HepG2 (cell line): ENCODE data around the gene CDH22. TPM values are rescaled to one million over a fixed set of nuclear protein-coding genes. Genes with fewer than 3 reads are reported as not detected.

Experiments
- ATAC-seq: fragments of 200-7000 bp; cut with Tn5 transposase; 3 replicates; pipeline ENCODE4 v1.9.1; 2020; ENCODE audit warnings: mild to moderate bottlenecking, moderate library complexity
- BruUV-seq: library from RNA; stranded (reverse); fragments of 400-500 nt; replicated peaks from 2 replicates; lab custom pipeline; 2021; lab: Mats Ljungman, UMichigan
- CTCF ChIA-PET: fragments of 300-600 bp; formaldehyde crosslinking; extraction: SDS; loops from one replicate; lab custom pipeline; 2021; ENCODE audit warnings: low total read pairs, inconsistent platforms, low intra/inter-chr PET ratio; lab: Yijun Ruan, JAX
- POLR2A ChIA-PET: fragments of 350-600 bp; sonication (Branson Sonifier 250); formaldehyde crosslinking; loops from one replicate; lab custom pipeline; 2020; ENCODE audit warnings: antibody characterized with exemption, inconsistent platforms; lab: Yijun Ruan, JAX
- DNase-seq: peaks from one replicate; pipeline ENCODE4 v3.0.0-alpha.2; 2015; ENCODE audit warnings: low spot score
- FAIRE-seq: peaks from 3 replicates; lab custom pipeline; 2011; peaks lifted over from hg19 to GRCh38; lab: Jason Lieb, UNC
- H2AFZ ChIP-seq: one replicate; pipeline ENCODE4 v1.6.1; 2011; ENCODE audit warnings: low read length, inconsistent platforms
- H3K27ac ChIP-seq: fragments of 300-600 bp; 3 replicates; pipeline ENCODE4 v1.8.0; 2011; ENCODE audit warnings: mixed run types, mild to moderate bottlenecking, mixed read lengths, low read length, inconsistent platforms; ENCODE audit not compliant: insufficient read depth; ENCODE audit errors: extremely low read length
- H3K27me3 ChIP-seq, 2 experiments: fragments of 200-600 bp in 1 of 2; 2 replicates in 1 of 2; 3 replicates in 1 of 2; pipeline versions ENCODE4 v1.6.0 to v1.8.0; 2011; ENCODE audit warnings: low read length in 2 of 2, mild to moderate bottlenecking in 2 of 2, moderate library complexity in 2 of 2, inconsistent platforms in 1 of 2; ENCODE audit not compliant: insufficient read depth in 2 of 2, control insufficient read depth in 1 of 2
- H3K36me3 ChIP-seq, 2 experiments: fragments of 200-600 bp in 1 of 2; replicated peaks in 1 of 2; 2 replicates in 1 of 2; 3 replicates in 1 of 2; pipeline versions ENCODE4 v1.5.1 to v1.8.0; 2011; ENCODE audit warnings: low read length in 2 of 2, inconsistent platforms in 1 of 2; ENCODE audit not compliant: insufficient read depth in 2 of 2, control insufficient read depth in 1 of 2
- H3K4me1 ChIP-seq: 2 replicates; pipeline ENCODE4 v1.5.1; 2012; ENCODE audit warnings: low read length, inconsistent platforms; ENCODE audit not compliant: insufficient read depth
- H3K4me2 ChIP-seq: 2 replicates; pipeline ENCODE4 v1.6.0; 2011; ENCODE audit warnings: low read depth, low read length, inconsistent platforms
- H3K4me3 ChIP-seq, 3 experiments: fragments of 200-600 bp in 1 of 3; sonication (generic), shearing (Covaris generic) in 1 of 3; replicated peaks in 1 of 3; 2 replicates each; pipeline ENCODE4 v1.5.1; 2011 to 2016; ENCODE audit warnings: low read length in 3 of 3, inconsistent platforms in 2 of 3, low read depth in 2 of 3, mild to moderate bottlenecking in 2 of 3, control low read depth in 1 of 3, mixed read lengths in 1 of 3; ENCODE audit not compliant: insufficient read depth in 1 of 3
- H3K79me2 ChIP-seq: one replicate; pipeline ENCODE4 v1.6.1; 2011; ENCODE audit warnings: low read length, inconsistent platforms; ENCODE audit not compliant: insufficient read depth
- H3K9ac ChIP-seq: 2 replicates; pipeline ENCODE4 v1.6.0; 2011; ENCODE audit warnings: mild to moderate bottlenecking, low read depth, low read length, inconsistent platforms; ENCODE audit not compliant: insufficient read depth
- H3K9me3 ChIP-seq: 2 replicates; pipeline ENCODE4 v1.5.1; 2012; ENCODE audit warnings: mild to moderate bottlenecking, low read length
- H4K20me1 ChIP-seq: 2 replicates; pipeline ENCODE4 v1.6.0; 2011; ENCODE audit warnings: inconsistent platforms, mild to moderate bottlenecking, low read length, moderate library complexity; ENCODE audit not compliant: insufficient read depth
- ASH2L ChIP-seq: fragments of 300-600, 200-600 bp; sonication (generic); IDR thresholded peaks from 2 replicates; pipeline ENCODE4 v1.7.0; 2017; ENCODE audit warnings: low read depth, mild to moderate bottlenecking, moderate library complexity, mixed read lengths, low read length; ENCODE audit not compliant: insufficient read length
- IRX3 ChIP-seq: sonication (generic); formaldehyde crosslinking; IDR thresholded peaks from 2 replicates; pipeline ENCODE4 v1.8.1; 2023; ENCODE audit warnings: mild to moderate bottlenecking, low read depth, missing genetic modification reagents, borderline replicate concordance
- NFIB ChIP-seq: sonication (generic); formaldehyde crosslinking; IDR thresholded peaks from 2 replicates; pipeline ENCODE4 v1.9.0; 2021; ENCODE audit warnings: missing genetic modification reagents, mild to moderate bottlenecking, borderline replicate concordance
- PPARG ChIP-seq: conservative IDR thresholded peaks from 2 replicates; pipeline ENCODE4 v1.6.1; 2016; ENCODE audit warnings: missing biosample characterization, missing genetic modification reagents
- TCF7L2 ChIP-seq: IDR thresholded peaks from 2 replicates; pipeline ENCODE4 v1.6.1; 2011; ENCODE audit warnings: mild to moderate bottlenecking, low read depth, low read length, moderate library complexity
- ZNF441 ChIP-seq: sonication (generic); formaldehyde crosslinking; IDR thresholded peaks from 2 replicates; pipeline ENCODE4 v1.7.0; 2021; ENCODE audit warnings: missing genetic modification reagents, borderline replicate concordance
- WGBS: methylation state at CpG from one replicate; pipeline ENCODE4 v1.1.6; 2017; ENCODE audit warnings: low lambda C conversion rate; 5-methylcytosine and 5-hydroxymethylcytosine counted together
- in situ Hi-C: cut with HindIII; loops from 2 replicates; pipeline ENCODE4 v1.10.0; 2017; ENCODE audit warnings: low pct_unique_long_range_greater_than_20kb; ENCODE audit not compliant: extremely low pct_ligation_motif_present
- intact Hi-C: fragments of 100-400 bp; cut with micrococcal nuclease; formaldehyde crosslinking; loops from one replicate; pipeline ENCODE4 v1.10.0; 2022; ENCODE audit not compliant: unreplicated experiment
- polyA plus RNA-seq, 8 experiments: library from polyadenylated mRNA; depleted of rRNA in 3 of 8; stranded (reverse) in 7 of 8; unstranded in 1 of 8; fragments of >200 nt; fragmentation: Illumina TruSeq in 4 of 8; extraction: Trizol in 4 of 8; gene quantifications; 2 replicates each; pipeline versions ENCODE4 v1.2.1 to v1.2.3, GENCODE V29; 2011 to 2016; ENCODE audit warnings: low read depth in 4 of 8, missing spikeins in 1 of 8, mixed read lengths in 1 of 8; ENCODE audit not compliant: insufficient read depth in 1 of 8
- total RNA-seq, 5 experiments: library from RNA; depleted of rRNA; stranded (reverse); fragments of >200 nt; fragmentation: Illumina TruSeq; extraction: Trizol; gene quantifications; 2 replicates each; pipeline ENCODE4 v1.2.3, GENCODE V29; 2016; ENCODE audit warnings: low read depth in 1 of 5
- TF ChIP-seq, protein P1 (sequence below): sonication (generic); formaldehyde crosslinking; IDR thresholded peaks from 2 replicates; pipeline ENCODE4 v1.5.0; 2020; ENCODE audit warnings: mild to moderate bottlenecking, missing genetic modification reagents, borderline replicate concordance
- TF ChIP-seq, protein P2 (sequence below), 2 experiments: fragments of 450-650 bp in 1 of 2; sonication (generic) in 1 of 2; formaldehyde crosslinking in 1 of 2; IDR thresholded peaks; 2 replicates each; pipeline versions ENCODE4 v1.6.1 to v1.8.0; 2016 to 2022; ENCODE audit warnings: antibody characterized with exemption in 1 of 2, mild to moderate bottlenecking in 1 of 2, missing genetic modification reagents in 1 of 2

Gene CDH22
- total and polyA plus RNA-seq, 2 of the 13 experiments (the other 11 are each of a cell fraction or from before 2014, with no cell fraction given), result not detected

DNA sequence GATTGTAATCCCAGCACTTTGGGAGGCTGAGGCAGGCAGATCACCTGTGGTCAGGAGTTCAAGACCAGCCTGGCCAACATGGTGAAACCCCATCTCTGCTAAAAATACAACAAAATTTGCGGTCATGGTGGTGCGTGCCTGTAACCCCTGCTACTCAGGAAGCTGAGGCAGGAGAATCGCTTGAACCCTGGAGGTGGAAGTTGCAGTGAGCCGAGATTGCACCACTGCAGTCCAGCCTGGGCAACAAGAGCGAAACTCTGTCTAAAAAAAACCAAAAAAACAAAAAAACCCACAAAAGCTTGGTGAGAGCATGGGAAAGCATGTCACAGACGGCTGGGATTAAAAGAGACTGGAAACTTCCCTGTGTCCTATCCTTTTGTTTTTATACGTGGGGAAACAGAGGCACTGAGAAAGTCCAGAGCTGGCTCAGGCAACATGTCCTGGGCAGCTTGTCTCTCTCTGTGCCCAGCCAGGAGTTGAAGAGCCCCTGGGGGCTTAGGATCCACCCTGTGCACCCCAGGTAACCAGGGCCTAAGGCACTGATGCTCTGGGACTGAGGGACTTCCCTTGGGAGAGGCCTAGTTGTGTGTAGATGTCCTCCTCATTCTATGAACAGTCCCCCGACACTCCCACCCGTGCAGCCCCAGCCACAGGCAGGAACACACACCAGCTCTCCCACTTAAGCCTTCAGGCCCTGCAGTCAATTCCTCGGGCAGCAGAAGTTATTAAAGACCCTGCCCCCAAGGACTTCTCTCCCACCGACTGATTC lies 174.2 kb downstream of the CDH22 start:
- DNase-seq (no peak), ATAC-seq (no peak), FAIRE-seq (no peak)
- intact Hi-C loops (no loop called here), in situ Hi-C loops (no loop called here)
- Histone ChIP-seq H4K20me1 (no peaks in the 10 kb centered on the region), H3K9me3 (no peaks in the 10 kb centered on the region), H3K4me3 (no peak overlapping the region), H3K79me2 (no peaks in the 10 kb centered on the region), H3K27ac (no peak overlapping the region), H3K27me3 (peaks cover 19 to 80% of the 10 kb centered on the region in 2 experiments), H3K9ac (no peak overlapping the region), H2AFZ (no peak overlapping the region), H3K36me3 (no peaks in the 10 kb centered on the region), H3K4me2 (no peak overlapping the region), H3K4me1 (no peaks in the 10 kb centered on the region)
- ChIA-PET POLR2A (interaction anchor here (0.6 kb wide), 1 partner anchor 213 kb away, joined by 3 read pairs; no protein-coding TSS in a partner anchor), CTCF (interaction anchor here (1.2 kb wide), 1 partner anchor 17 kb away, joined by 4 read pairs; no protein-coding TSS in a partner anchor)
- BruUV-seq, result no TSS peak
- WGBS, result 13% methylated on average over 11 of the region's 11 CpGs
- TF ChIP-seq, protein P1, sequence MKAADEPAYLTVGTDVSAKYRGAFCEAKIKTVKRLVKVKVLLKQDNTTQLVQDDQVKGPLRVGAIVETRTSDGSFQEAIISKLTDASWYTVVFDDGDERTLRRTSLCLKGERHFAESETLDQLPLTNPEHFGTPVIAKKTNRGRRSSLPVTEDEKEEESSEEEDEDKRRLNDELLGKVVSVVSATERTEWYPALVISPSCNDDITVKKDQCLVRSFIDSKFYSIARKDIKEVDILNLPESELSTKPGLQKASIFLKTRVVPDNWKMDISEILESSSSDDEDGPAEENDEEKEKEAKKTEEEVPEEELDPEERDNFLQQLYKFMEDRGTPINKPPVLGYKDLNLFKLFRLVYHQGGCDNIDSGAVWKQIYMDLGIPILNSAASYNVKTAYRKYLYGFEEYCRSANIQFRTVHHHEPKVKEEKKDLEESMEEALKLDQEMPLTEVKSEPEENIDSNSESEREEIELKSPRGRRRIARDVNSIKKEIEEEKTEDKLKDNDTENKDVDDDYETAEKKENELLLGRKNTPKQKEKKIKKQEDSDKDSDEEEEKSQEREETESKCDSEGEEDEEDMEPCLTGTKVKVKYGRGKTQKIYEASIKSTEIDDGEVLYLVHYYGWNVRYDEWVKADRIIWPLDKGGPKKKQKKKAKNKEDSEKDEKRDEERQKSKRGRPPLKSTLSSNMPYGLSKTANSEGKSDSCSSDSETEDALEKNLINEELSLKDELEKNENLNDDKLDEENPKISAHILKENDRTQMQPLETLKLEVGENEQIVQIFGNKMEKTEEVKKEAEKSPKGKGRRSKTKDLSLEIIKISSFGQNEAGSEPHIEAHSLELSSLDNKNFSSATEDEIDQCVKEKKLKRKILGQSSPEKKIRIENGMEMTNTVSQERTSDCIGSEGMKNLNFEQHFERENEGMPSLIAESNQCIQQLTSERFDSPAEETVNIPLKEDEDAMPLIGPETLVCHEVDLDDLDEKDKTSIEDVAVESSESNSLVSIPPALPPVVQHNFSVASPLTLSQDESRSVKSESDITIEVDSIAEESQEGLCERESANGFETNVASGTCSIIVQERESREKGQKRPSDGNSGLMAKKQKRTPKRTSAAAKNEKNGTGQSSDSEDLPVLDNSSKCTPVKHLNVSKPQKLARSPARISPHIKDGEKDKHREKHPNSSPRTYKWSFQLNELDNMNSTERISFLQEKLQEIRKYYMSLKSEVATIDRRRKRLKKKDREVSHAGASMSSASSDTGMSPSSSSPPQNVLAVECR, result no peak
- TF ChIP-seq, protein P2, sequence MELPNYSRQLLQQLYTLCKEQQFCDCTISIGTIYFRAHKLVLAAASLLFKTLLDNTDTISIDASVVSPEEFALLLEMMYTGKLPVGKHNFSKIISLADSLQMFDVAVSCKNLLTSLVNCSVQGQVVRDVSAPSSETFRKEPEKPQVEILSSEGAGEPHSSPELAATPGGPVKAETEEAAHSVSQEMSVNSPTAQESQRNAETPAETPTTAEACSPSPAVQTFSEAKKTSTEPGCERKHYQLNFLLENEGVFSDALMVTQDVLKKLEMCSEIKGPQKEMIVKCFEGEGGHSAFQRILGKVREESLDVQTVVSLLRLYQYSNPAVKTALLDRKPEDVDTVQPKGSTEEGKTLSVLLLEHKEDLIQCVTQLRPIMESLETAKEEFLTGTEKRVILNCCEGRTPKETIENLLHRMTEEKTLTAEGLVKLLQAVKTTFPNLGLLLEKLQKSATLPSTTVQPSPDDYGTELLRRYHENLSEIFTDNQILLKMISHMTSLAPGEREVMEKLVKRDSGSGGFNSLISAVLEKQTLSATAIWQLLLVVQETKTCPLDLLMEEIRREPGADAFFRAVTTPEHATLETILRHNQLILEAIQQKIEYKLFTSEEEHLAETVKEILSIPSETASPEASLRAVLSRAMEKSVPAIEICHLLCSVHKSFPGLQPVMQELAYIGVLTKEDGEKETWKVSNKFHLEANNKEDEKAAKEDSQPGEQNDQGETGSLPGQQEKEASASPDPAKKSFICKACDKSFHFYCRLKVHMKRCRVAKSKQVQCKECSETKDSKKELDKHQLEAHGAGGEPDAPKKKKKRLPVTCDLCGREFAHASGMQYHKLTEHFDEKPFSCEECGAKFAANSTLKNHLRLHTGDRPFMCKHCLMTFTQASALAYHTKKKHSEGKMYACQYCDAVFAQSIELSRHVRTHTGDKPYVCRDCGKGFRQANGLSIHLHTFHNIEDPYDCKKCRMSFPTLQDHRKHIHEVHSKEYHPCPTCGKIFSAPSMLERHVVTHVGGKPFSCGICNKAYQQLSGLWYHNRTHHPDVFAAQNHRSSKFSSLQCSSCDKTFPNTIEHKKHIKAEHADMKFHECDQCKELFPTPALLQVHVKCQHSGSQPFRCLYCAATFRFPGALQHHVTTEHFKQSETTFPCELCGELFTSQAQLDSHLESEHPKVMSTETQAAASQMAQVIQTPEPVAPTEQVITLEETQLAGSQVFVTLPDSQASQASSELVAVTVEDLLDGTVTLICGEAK (IDR thresholded peaks at IDR 0.05), result no peak
- TF ChIP-seq, protein P2 (CRISPR knock-in tag; IDR thresholded peaks at IDR 0.05), result no peak
- TF ChIP-seq NFIB (CRISPR knock-in tag) (no peak), TCF7L2 (no peak), ASH2L (no peak), PPARG (CRISPR knock-in tag) (no peak), ZNF441 (no peak), IRX3 (no peak)
